ENCODE data around the gene DUSP28.

The DUSP28 gene

GRCh38 chr2:240572141-240573031 lies 12.2 kb downstream of the DUSP28 start:
- DNase-seq: no peak
- no peak for ATAC-seq

- no peak for ATAC-seq
- no peak for DNase-seq
Measured at GRCh38 chr2:240573071-240573515, 12.9 kb downstream of the DUSP28 start.

- DNase-seq (no peak), ATAC-seq (no peak)
Measured at GRCh38 chr2:240573516-240574385, 13.6 kb downstream of the DUSP28 start.

GRCh38 chr2:240574386-240575100 lies 14.4 kb downstream of the DUSP28 start:
- ATAC-seq: no peak
- DNase-seq: no peak

GRCh38 chr2:240575101-240575965 lies 15.2 kb downstream of the DUSP28 start:
- DNase-seq (no peak), ATAC-seq (no peak)

- ATAC-seq (no peak), DNase-seq (no peak)
Measured at GRCh38 chr2:240576036-240576435, 15.9 kb downstream of the DUSP28 start.

- DNase-seq (no peak), ATAC-seq (no peak)
Measured at GRCh38 chr2:240576436-240577205, 16.5 kb downstream of the DUSP28 start.

GRCh38 chr2:240577281-240578109 lies 17.3 kb downstream of the DUSP28 start:
- no peak for ATAC-seq
- DNase-seq: no peak

GRCh38 chr2:240578110-240578450 lies 17.9 kb downstream of the DUSP28 start:
- ATAC-seq (no peak), DNase-seq (no peak)

GRCh38 chr2:240578488-240578887 lies 18.3 kb downstream of the DUSP28 start:
- DNase-seq (no peak), ATAC-seq (no peak)

- DNase-seq: no peak
- ATAC-seq: no peak
Measured at GRCh38 chr2:240579071-240579762, 19.1 kb downstream of the DUSP28 start.

- ATAC-seq (peak; percentile 48), DNase-seq (peak; percentile 69)
Measured at GRCh38 chr2:240579771-240580614, 19.8 kb downstream of the DUSP28 start.

- DNase-seq (no peak), ATAC-seq (no peak)
Measured at GRCh38 chr2:240581811-240582210, 21.7 kb downstream of the DUSP28 start.

GRCh38 chr2:240582781-240583180 lies 22.6 kb downstream of the DUSP28 start:
- DNase-seq (no peak), ATAC-seq (no peak)

GRCh38 chr2:240583774-240584173 lies 23.6 kb downstream of the DUSP28 start:
- DNase-seq (no peak), ATAC-seq (no peak)

GRCh38 chr2:240584486-240585031 lies 24.4 kb downstream of the DUSP28 start:
- DNase-seq (no peak), ATAC-seq (no peak)

GRCh38 chr2:240585101-240585500 lies 24.9 kb downstream of the DUSP28 start:
- ATAC-seq (no peak), DNase-seq (no peak)

- ATAC-seq: no peak
Measured at GRCh38 chr2:240585681-240586197, 25.6 kb downstream of the DUSP28 start.

More at GRCh38 chr2:240585681-240586197, 25.6 kb downstream of the DUSP28 start:
- no peak for DNase-seq
